HG02885 (cell line): ENCODE results near the gene FAM53B.

Experiments
- ATAC-seq: cut with Tn5 transposase; IDR thresholded peaks from one replicate; pipeline ENCODE4 v1.9.1; 2021; ENCODE audit warnings: mild to moderate bottlenecking; ENCODE audit not compliant: unreplicated experiment, poor library complexity

FAM53B gene

GRCh38 chr10:124652200-124652599, 92.0 kb downstream of the FAM53B start:
- no peak for ATAC-seq

- ATAC-seq, result no peak
These were observed 92.7 kb downstream of the FAM53B start for GRCh38 chr10:124651402-124651891.

GRCh38 chr10:124650820-124651401, 93.3 kb downstream of the FAM53B start:
- ATAC-seq, result peak; percentile 58

- ATAC-seq, result no peak
These were observed 93.9 kb downstream of the FAM53B start for GRCh38 chr10:124650263-124650662.

GRCh38 chr10:124649214-124649613, 95.0 kb downstream of the FAM53B start:
- no peak for ATAC-seq

GRCh38 chr10:124648738-124649137, 95.4 kb downstream of the FAM53B start:
- ATAC-seq, result no peak

- no peak for ATAC-seq
These were observed 96.1 kb downstream of the FAM53B start for GRCh38 chr10:124648131-124648475.

- peak; percentile 38 for ATAC-seq
These were observed 96.6 kb downstream of the FAM53B start for GRCh38 chr10:124647421-124648130.

- no peak for ATAC-seq
These were observed 97.5 kb downstream of the FAM53B start for GRCh38 chr10:124646483-124647352.

GRCh38 chr10:124645467-124646095, 98.6 kb downstream of the FAM53B start:
- no peak for ATAC-seq

- ATAC-seq, result no peak
These were observed 99.3 kb downstream of the FAM53B start for GRCh38 chr10:124644771-124645415.

- ATAC-seq, result no peak
These were observed 99.9 kb downstream of the FAM53B start for GRCh38 chr10:124644236-124644635.

- ATAC-seq, result no peak
These were observed 100.7 kb downstream of the FAM53B start for GRCh38 chr10:124643330-124644009.

GRCh38 chr10:124642088-124642710, 102.0 kb downstream of the FAM53B start:
- ATAC-seq, result no peak

- peak; percentile 37 for ATAC-seq
These were observed 102.7 kb downstream of the FAM53B start for GRCh38 chr10:124641282-124642087.

- peak; percentile 57 for ATAC-seq
These were observed 103.5 kb downstream of the FAM53B start for GRCh38 chr10:124640538-124641231.

- ATAC-seq, result no peak
These were observed 104.1 kb downstream of the FAM53B start for GRCh38 chr10:124640056-124640455.

- no peak for ATAC-seq
These were observed 104.5 kb downstream of the FAM53B start for GRCh38 chr10:124639646-124640045.
